ENCODE measurements around the gene PARVB.

PARVB gene

DNA sequence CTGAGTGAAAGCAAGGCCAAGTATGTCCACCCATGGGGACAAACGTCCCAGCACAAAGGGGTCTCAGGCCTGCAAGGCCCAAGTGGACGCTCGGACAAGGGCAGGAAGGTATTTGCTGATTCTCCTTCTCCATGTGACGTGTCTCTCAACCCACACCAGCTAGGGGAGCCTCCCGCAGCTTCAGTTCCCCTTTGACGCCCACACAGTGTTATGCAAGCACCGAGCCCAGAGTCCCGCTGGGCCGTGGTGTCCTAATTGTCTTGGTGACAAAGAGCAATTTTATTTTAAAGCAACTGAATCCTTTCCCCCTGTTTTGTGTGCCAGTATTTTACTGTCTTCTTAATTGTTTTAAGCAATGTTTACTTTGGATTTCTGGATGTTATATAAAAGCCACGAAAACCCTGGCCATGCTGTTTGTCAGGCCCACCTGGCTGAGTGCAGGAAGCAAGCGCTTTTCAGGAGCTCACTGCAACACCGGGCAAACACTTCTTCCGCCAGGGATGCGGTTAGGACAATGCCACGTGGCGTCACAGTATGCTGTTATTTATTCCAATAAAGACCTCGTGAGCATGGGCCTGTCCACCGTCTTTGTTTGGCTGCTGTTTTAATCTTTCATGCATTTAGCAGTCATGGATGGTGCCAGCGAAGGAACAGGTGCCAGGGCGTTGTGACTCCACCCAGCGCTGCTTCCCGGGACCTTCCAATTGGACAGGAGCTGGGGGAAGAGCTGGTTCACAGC is 148.4 kb downstream of the PARVB start:
- Histone ChIP-seq H3K36me3 (ENCODE audit: insufficient read depth, insufficient read length, low read length) (no peaks in the 10 kb centered on the region), H3K4me3 (ENCODE audit: insufficient read length, low read depth) (no peak overlapping the region), H3K27me3 (ENCODE audit: insufficient read depth, insufficient read length) (no peaks in the 10 kb centered on the region), H3K9ac (ENCODE audit: insufficient read length, low read depth) (no peak overlapping the region), H3K4me1 (ENCODE audit: insufficient read depth, insufficient read length) (peaks cover 13% of the 10 kb centered on the region), H3K9me3 (ENCODE audit: insufficient read depth, low read length) (no peaks in the 10 kb centered on the region)
- TF ChIP-seq ZNF274 (IDR thresholded peaks at IDR 0.05; ENCODE audit: low read depth, low read length) (no peak), SUZ12 (IDR thresholded peaks at IDR 0.05; ENCODE audit: extremely low read depth, insufficient read depth, insufficient read length) (no peak), YY1 (IDR thresholded peaks at IDR 0.05; ENCODE audit: insufficient read depth, insufficient read length) (no peak)
- no peak for DNase-seq (ENCODE audit: low read depth, low spot score)

DNA sequence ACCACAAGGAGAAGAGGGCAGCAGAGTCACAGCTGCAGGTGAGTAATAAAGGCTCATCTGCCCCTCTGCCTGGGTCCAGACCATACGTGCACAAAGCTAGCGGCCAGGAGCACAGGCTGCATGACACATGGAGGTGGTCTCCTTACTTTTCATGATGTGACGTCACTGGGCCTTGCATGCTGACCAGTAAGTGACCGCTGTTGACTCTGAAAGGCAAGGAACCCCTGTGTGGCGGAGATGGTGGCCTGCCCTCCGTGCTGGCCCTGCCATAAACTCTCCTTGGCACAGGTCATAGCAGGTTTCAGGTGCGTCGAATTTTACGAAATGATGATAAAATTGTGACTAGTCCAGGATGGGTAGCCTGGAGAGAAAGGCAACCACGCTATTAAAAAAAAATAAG is 149.1 kb downstream of the PARVB start:
- Histone ChIP-seq H3K4me1 (ENCODE audit: insufficient read depth, insufficient read length) (peaks cover 13% of the 10 kb centered on the region), H3K4me3 (ENCODE audit: insufficient read length, low read depth) (no peak overlapping the region)

GRCh38 chr22:44175676-44176075 is 151.6 kb downstream of the PARVB start:
- Histone ChIP-seq H3K4me1 (ENCODE audit: insufficient read depth, insufficient read length) (peaks cover 17% of the 10 kb centered on the region), H3K9ac (ENCODE audit: insufficient read length, low read depth) (no peak overlapping the region)

More for the DNA sequence above, 149.1 kb downstream of the PARVB start:
- no peak for TF ChIP-seq ZNF274 (IDR thresholded peaks at IDR 0.05; ENCODE audit: low read depth, low read length)
- TF ChIP-seq YY1 (IDR thresholded peaks at IDR 0.05; ENCODE audit: insufficient read depth, insufficient read length): no peak
- TF ChIP-seq SUZ12 (IDR thresholded peaks at IDR 0.05; ENCODE audit: extremely low read depth, insufficient read depth, insufficient read length): no peak
- no peaks in the 10 kb centered on the region for H3K27me3 ChIP-seq (ENCODE audit: insufficient read depth, insufficient read length)
- H3K36me3 ChIP-seq (ENCODE audit: insufficient read depth, insufficient read length, low read length): no peaks in the 10 kb centered on the region
- H3K9ac ChIP-seq (ENCODE audit: insufficient read length, low read depth): no peak overlapping the region
- no peaks in the 10 kb centered on the region for H3K9me3 ChIP-seq (ENCODE audit: insufficient read depth, low read length)
- DNase-seq (ENCODE audit: low read depth, low spot score): no peak

DNA sequence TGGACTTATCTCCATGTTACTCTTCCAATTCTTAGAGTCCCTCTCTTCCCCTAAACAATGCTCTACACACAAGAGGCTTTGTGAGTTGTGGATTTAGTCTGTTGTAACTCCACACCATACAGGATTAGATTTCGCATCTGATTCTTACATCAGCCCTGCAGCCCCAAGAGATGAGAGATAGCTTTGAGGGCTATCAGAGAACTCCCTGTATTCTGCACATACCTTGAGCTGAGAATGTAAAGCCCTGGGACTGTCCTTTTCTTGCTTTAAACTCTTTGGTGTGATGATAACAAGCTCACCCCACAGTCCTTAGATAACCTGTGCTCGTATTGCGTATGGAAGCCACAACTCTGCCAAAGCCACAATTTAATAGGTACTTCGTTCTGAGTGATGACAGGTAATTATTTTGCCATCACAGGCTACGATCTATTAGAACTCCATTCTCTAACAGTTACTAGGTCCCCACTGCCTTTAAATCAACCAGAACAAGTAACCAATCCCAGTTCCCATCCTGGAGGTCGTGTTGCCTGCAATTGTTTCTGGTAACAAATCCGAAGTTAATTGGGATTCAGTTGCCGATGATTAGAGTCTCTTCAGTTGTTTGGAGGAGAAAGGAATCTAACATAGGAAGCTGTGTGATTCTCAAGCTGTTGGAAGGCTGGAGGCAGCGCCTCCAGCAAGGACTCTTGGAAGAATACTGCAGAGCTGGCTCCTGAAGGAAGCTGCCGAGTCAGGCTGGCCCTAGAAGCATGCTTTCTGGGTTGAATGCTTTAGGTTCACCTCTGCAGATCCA is 155.3 kb downstream of the PARVB start:
- Histone ChIP-seq H3K9ac (ENCODE audit: insufficient read length, low read depth) (no peak overlapping the region), H3K27me3 (ENCODE audit: insufficient read depth, insufficient read length) (no peaks in the 10 kb centered on the region), H3K9me3 (ENCODE audit: insufficient read depth, low read length) (no peaks in the 10 kb centered on the region), H3K4me3 (ENCODE audit: insufficient read length, low read depth) (no peak overlapping the region), H3K36me3 (ENCODE audit: insufficient read depth, insufficient read length, low read length) (no peaks in the 10 kb centered on the region), H3K4me1 (ENCODE audit: insufficient read depth, insufficient read length) (peaks cover 6% of the 10 kb centered on the region)
- TF ChIP-seq YY1 (IDR thresholded peaks at IDR 0.05; ENCODE audit: insufficient read depth, insufficient read length) (no peak), ZNF274 (IDR thresholded peaks at IDR 0.05; ENCODE audit: low read depth, low read length) (no peak), SUZ12 (IDR thresholded peaks at IDR 0.05; ENCODE audit: extremely low read depth, insufficient read depth, insufficient read length) (no peak)
- DNase-seq (ENCODE audit: low read depth, low spot score): no peak

More at GRCh38 chr22:44175676-44176075, 151.6 kb downstream of the PARVB start:
- Histone ChIP-seq H3K36me3 (ENCODE audit: insufficient read depth, insufficient read length, low read length) (no peaks in the 10 kb centered on the region), H3K27me3 (ENCODE audit: insufficient read depth, insufficient read length) (no peaks in the 10 kb centered on the region), H3K9me3 (ENCODE audit: insufficient read depth, low read length) (no peaks in the 10 kb centered on the region), H3K4me3 (ENCODE audit: insufficient read length, low read depth) (no peak overlapping the region)
- TF ChIP-seq ZNF274 (IDR thresholded peaks at IDR 0.05; ENCODE audit: low read depth, low read length): no peak
- no peak for TF ChIP-seq YY1 (IDR thresholded peaks at IDR 0.05; ENCODE audit: insufficient read depth, insufficient read length)
- TF ChIP-seq SUZ12 (IDR thresholded peaks at IDR 0.05; ENCODE audit: extremely low read depth, insufficient read depth, insufficient read length): no peak
- DNase-seq (ENCODE audit: low read depth, low spot score): no peak

DNA sequence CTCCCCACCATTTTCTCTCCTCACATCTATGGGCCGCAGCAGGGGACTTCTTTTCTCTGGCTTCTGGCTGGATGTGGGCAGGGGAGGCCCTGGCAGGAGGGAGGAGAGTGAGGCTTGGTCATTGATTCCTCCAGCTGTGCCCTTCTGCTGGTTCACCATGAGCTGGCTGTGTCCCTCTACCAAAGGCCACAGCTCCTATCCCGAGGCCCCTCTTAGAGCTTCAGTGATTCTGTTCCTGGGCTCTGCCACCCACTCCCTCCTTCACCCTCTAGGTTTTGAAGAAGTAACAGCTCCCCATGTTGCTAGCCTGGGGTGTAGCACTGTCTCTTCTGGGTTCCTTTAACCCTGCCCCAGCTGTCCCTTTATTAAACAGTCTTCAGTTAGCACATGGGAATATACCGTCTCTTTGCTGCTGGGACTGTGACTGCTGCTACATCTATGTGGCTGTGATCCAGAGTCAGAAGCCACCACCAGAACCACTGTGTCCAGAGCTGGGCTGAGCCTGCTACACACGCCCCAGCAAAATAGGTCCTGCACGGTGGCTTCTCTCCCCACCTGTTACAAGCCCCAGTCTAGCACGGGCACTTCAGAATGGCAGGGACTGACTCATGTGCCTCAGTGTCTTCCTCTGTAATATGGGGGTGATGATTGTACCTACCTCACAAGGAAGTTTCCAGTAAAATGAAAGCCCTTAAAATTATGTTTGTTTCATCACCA is 156.0 kb downstream of the PARVB start:
- TF ChIP-seq YY1 (IDR thresholded peaks at IDR 0.05; ENCODE audit: insufficient read depth, insufficient read length): no peak
- no peak for TF ChIP-seq ZNF274 (IDR thresholded peaks at IDR 0.05; ENCODE audit: low read depth, low read length)
- no peak for TF ChIP-seq SUZ12 (IDR thresholded peaks at IDR 0.05; ENCODE audit: extremely low read depth, insufficient read depth, insufficient read length)
- peaks cover 6% of the 10 kb centered on the region for H3K4me1 ChIP-seq (ENCODE audit: insufficient read depth, insufficient read length)
- H3K9me3 ChIP-seq (ENCODE audit: insufficient read depth, low read length): no peaks in the 10 kb centered on the region
- DNase-seq (ENCODE audit: low read depth, low spot score): no peak
- H3K9ac ChIP-seq (ENCODE audit: insufficient read length, low read depth): no peak overlapping the region
- H3K36me3 ChIP-seq (ENCODE audit: insufficient read depth, insufficient read length, low read length): no peaks in the 10 kb centered on the region
- no peaks in the 10 kb centered on the region for H3K27me3 ChIP-seq (ENCODE audit: insufficient read depth, insufficient read length)
- H3K4me3 ChIP-seq (ENCODE audit: insufficient read length, low read depth): no peak overlapping the region

DNA sequence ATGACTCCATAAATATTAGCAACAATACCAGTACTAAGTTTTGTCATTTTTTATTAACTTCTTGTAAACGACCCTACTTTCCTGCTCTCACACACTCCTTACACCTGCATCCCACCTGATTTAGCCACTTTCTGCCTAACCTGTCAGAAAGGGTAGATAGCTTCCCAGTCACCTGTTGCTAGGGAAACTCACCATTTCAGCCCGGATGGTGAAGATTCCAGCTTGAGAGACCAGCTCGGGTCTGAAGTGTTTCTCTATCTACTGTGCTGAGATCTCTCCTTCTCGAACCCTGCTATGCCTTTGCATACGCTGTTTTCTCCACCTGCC is 156.6 kb downstream of the PARVB start, which contains the start of gene PARVG:
Gene PARVG, plus strand, starts transcription at position 220 of the 327 bp plus-strand sequence. CDS start 2,405 bp downstream, outside the sequence.
- DNase-seq (ENCODE audit: low read depth, low spot score): no peak
- no peak within 1 kb of the TSS for H3K4me3 ChIP-seq (ENCODE audit: insufficient read length, low read depth)

More for the DNA sequence above, 156.6 kb downstream of the PARVB start, which contains the start of gene PARVG:
- Histone ChIP-seq H3K9me3 (ENCODE audit: insufficient read depth, low read length) (no peaks in the 10 kb centered on the region), H3K36me3 (ENCODE audit: insufficient read depth, insufficient read length, low read length) (no peaks in the 10 kb centered on the region), H3K4me1 (ENCODE audit: insufficient read depth, insufficient read length) (peaks cover 6% of the 10 kb centered on the region), H3K27me3 (ENCODE audit: insufficient read depth, insufficient read length) (no peaks in the 10 kb centered on the region), H3K9ac (ENCODE audit: insufficient read length, low read depth) (no peak within 1 kb of the TSS)
- TF ChIP-seq YY1 (IDR thresholded peaks at IDR 0.05; ENCODE audit: insufficient read depth, insufficient read length): no peak
- TF ChIP-seq SUZ12 (IDR thresholded peaks at IDR 0.05; ENCODE audit: extremely low read depth, insufficient read depth, insufficient read length): no peak
- no peak for TF ChIP-seq ZNF274 (IDR thresholded peaks at IDR 0.05; ENCODE audit: low read depth, low read length)

Measured in NT2/D1 (cell line).